HG03432 (cell line): ENCODE data around the gene DAB2IP.
"Not testable (repeated sequence)": the region's sequence is repeated elsewhere in the genome, so short reads cannot be mapped to it uniquely, and the experiment has no call there.

Source experiments
- ATAC-seq: cut with Tn5 transposase; IDR thresholded peaks from one replicate; pipeline ENCODE4 v1.9.1; 2021; ENCODE audit warnings: mild to moderate bottlenecking, moderate library complexity; ENCODE audit not compliant: unreplicated experiment

The DAB2IP gene

DNA sequence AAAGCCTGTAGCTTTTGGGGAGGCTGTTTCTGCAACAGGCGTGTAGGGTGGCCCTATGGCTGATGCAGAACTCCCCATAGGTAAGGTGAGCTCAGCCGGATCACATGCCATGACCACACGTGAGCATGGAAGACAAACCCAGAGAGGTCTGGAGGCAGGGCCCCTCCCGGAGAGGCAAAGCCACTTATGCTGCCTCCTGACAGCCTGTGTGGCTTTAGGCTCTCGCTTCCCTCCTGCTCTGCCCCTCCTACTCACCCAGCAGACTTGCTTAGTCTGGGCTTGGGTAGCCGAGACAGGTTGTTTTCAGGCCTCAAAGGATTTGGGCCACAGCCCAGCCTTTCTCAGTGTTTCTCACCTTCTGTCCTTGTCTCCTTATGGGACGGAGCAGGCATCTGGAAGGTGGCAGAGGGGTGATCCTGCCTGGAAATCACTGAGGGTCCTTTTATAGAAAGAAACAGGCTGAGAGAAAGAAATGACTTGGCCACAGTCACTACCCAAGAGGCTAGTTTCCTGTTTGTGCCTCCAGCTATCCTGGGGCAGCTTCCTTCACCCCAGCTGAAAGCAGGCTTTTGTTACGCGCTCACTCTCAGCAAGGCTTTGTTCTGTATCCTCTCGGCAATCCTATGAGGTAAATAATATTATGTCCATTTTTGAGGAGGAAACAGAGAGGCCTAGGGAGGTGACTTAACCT, 89.9 kb downstream of the DAB2IP start:
- ATAC-seq: no peak

DNA sequence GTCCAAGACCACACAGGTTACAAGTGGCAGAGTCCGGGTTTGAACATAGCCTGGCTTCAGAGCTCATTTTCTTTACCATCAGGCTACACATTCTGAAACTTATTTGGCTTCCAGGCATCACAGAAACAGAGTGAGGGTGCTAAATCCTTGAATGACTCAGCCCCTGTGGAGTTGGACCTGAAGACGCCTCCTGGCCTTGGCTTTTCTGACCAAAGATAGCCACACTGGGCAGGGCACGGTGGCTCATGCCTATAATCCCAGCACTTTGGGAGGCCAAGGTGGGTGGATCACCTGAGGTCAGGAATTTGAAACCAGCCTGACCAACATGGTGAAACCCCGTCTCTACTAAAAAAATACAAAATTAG, 90.5 kb downstream of the DAB2IP start:
- not testable (repeated sequence) for ATAC-seq

DNA sequence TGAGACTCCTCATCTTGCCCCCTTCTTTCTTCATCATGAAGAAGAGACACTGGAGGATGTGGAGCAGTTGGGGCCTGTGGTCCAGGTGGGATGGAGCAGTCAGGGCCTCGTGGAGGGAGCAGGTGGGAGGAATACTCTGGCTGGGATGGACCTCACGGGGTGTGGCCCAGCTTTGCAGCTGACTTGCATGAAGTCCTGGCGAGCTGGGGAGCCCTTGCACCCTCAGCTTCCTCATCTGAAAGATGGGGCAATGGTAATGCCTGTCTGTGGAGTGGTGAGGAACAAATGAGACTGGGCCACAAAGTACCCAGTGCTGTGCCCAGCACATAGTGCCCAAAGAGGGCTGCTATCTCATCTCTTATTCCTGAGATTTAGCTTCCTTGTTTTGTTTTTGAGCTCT, 91.5 kb downstream of the DAB2IP start:
- ATAC-seq: no peak

DNA sequence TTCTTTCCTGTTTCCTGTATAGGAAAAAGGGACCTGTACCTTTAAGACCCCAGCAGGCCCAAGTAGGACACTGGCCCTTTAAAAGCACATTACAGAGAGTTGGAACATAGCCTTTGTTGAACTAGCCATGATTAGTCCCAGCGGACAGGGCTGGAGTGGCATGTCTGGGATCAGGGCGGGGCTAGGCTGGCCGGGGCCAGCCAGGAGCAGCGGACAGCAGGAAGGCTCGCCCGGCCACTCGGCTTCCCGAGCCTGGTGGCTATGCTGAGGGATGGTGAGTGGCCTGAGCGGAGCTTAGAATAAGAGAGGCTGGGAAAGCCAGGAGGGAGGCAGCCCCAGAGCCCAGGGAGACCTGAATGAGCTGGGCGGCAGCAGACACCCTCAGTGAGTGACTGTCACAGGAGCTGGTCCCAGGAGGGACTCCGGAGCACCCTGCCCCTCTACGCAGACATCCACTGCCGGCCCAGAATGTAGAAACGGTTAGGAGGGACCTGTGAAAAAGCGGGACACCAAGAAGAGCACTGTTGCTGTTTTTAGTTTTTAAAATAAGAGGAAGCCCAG, 92.1 kb downstream of the DAB2IP start:
- ATAC-seq: no peak

DNA sequence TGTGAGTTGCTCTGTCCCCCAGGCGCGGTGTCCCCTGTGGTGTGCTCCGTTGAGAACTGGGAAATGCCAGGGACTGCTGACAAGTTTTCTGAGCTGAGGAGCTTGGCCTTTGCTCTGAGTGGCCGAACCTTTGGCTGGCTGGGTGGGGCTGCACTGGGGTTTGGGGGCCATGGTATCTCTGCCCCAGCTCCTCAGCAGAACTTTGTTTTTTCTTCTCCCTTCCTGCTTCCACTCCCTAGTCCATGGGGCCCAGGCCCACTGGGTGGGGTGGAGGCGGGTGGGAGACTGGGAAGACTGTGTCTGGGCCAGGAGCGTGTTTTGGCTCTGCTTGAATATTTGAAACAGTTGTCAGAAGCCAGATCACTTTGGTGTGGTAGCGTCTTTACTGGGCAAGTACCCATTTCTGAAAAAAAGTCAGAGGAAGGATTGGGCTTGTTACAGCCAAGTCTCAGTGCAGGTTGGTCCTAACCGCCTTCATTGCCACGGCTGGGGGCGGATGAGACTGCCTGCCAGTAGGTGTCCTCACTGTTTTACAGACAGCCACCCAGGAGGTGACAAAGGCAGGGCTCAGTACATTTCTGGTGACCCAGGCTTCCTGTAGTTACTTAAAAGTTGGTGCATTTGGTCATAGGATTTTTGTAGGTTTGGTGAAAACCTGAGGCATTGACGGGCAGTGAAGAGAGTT, 92.7 kb downstream of the DAB2IP start:
- ATAC-seq: no peak

DNA sequence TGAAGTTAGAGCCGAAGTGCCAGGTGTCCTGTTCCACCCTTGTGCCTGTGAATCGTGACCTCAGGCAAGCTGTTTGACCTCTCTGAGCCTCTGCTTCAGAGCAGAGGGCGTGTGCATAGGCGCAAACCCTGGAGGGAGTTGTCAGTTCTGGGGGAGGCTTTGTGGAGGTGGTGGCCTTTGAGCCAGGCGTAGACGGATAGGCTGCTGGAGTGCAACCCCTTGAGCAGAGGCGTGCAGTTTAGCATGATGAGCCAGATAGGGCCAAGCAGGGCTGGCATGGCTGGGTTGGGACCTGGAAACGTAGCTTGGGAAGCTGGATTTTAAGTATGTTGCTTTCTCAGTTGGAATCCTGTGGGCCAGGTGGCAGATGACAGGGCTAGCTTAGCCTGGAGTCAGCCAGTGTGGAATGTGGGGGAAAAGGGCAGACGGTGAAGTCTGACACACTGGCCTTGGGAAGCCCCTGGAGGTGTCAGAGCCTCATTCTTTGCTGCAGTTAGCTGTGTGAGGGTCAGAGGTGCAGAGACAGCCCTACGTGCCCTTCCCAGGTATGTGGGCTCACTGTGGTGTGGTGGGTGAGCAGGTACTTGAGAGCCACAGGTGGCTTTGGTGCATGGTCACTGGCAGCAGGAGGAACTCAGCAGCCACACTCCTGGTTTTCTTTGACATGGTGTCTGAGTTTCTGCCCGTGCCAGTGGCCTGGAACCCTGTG, 93.4 kb downstream of the DAB2IP start:
- ATAC-seq: no peak

DNA sequence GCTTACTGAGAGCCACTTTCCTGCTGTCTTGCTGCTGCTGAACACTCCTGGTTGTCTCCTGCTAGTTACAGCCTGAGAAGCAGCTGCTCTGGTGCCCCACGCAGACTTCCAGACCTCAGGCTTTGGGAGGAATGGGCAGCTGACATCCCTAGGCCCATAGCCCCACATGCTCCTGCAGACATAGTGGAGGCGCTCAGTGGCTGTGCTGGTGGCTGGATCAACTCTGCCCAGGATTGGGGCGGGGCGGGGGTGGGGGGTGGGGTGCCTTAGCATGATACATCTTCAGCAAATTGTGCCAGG, 93.9 kb downstream of the DAB2IP start:
- no peak for ATAC-seq

DNA sequence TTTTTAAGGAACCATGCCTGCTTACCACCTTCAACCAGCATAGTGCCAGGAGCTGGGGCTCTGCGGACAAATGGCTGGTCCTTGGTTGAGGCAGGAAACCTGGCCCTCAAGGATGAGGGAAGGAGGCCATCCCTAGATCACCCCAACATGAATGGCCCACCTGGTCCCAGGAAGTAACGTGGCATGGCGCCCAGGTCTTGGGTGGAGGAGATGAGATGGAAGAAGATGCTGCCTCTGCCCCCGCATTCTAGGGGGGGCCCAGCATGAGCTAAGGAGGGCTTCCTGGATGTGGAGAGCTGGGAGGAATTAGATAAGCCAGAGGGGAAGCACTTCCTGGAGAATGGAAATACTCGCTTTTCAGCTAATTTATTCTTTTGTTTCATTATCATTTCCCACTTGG, 95.0 kb downstream of the DAB2IP start:
- no peak for ATAC-seq

DNA sequence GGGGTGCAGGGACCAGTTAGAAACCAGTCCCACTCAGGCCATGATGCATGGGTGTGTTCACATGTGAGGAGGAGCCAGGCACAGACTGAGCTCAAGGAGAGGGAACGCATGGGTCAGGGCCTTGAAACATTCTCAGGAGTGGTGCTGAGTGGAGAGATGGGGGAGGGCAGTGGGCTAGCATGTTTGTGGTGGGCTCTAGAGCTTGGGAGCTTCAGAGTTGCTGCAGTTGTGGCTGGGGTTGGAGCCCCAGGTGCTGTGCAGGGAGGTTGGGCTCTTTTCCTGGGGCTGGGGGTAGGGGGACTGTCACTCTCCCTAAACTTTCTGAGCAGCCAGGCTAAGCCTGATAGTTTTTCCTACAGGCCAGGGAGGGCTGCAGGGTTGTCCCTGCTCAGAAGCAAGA, 95.4 kb downstream of the DAB2IP start:
- ATAC-seq: no peak

DNA sequence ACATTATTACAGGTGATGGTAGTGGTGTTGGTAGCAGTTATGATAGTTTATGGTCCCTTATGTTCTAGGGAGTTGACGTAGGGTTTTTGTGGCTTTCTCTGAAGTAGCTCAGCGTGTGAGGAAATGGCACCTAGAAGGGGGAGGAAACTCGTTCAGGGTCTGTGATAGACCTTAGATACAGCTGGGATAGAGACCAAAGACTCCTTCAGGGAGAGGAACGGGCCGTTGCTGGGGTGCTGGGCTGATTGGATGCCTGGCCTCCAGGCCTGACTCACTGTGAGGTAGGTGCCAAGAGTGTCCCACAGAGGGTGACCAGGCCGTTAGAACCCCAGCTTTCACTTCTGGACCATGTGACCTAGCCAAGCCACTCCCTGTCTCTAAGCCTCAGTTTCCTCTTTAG, 96.6 kb downstream of the DAB2IP start:
- no peak for ATAC-seq

DNA sequence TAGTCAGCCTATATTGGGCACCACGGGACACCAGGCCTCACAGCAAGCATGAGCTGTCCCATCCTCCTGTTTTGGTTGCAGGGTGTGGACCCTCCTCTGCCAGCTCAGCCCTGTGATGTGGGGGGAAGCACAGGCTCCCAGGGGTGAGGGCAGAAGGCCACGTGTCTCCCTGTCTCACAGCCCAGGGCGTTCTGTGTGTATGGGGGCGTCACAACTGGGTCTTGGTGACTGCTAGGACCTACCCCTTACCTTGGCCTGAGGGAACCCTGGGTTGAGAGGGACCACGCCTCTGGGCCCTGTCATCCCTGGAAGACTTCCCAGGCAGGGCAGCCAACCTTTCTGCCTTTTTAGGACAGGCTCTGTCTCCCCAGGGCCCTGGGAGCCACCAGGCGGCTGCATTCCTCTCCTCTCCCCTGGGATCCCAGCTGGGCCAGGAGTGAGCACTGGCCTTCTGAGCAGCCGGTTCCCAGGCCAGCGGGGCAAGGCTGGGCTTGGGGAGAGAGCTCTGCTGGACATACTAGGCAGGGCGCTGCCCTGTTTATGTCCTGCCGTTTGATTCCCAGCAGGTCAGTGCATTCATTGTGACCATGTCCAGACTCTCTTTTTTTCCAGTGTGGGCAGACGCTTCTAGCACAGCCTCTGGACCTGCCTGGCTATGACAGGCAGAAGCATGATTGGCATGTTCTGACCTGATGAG, 97.4 kb downstream of the DAB2IP start:
- ATAC-seq: no peak

DNA sequence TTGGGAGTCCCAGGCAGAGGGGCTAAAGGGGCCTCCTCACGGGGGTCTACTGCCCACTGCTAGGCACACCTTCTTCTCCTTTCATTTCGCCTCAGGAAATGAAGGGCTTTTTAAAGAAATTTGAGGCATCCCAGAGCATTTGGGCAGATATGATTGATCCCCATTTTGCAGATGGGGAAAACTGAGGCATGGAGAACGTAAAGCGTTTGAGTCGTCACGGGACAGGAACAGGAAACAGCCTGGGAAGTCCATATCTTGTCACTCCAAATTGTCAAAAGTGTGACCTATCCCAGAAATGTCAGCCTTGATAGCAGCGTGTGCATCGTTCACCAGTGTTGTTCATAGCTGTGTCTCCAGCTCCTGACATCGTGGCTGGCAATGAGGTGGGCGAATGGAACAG, 98.2 kb downstream of the DAB2IP start:
- no peak for ATAC-seq

DNA sequence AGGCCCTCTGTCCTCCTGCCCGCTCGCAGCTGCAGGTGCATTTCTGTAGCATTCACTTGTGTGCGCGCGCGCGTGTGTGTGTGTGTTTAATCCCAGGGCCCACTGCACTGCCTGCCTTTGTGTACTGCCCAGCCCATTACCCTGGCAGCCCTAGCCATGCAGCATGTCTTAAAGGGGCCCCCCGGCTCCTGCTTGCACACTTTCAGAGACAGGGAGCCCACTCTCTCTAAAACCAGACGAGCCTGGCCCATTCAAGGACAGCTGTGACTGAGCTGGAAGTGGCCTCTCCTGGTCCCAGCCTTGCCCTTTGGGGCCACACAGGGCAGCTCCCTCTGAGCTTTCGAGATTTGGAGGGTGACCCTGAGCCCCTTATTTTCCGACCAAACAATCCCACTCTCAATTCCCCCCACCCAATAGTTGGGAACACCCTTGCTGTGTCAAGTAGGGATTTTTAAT, 98.9 kb downstream of the DAB2IP start:
- ATAC-seq: no peak

DNA sequence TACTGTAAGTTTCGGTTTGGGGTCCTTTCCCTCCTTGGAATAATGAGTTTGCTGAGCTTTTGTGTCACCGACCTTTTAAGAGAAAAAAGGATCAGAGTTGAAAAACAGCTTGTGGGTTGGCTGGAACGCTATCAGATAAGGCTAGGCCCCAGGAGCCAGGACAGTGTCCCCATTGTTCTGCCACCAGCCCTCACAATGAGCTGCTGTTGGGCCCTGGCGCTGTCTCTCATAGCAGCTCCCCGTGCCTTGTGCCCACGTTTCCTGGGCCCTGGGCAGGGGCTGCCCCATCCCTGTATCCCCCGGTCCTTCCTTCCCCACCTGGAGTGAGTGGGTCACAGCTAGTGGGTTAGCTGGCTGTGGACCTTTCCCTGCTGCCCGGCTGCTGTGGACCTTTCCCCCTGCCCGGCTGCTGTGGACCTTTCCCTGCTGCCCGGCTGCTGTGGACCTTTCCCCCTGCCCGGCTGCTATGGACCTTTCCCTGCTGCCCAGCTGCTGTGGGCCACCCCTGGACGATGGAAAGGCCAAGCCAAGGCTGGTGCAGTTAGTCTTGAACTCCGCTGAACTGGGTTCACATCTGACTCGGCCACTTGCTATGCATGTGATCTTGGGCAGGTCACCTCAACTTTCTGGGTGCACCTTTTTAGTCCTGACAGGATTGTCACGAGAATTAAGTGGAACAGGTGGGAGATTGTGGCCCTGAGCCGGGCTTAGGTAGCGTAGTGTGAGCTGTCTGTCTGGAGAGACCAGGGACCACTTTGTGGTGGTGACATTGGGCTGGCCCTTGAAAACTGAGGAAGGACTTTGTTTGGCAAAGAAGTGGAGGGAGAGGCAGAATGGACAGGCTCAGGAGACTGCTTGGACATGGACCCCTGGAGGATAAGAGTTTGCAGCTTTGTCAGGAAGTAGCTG, 99.5 kb downstream of the DAB2IP start:
- no peak for ATAC-seq

DNA sequence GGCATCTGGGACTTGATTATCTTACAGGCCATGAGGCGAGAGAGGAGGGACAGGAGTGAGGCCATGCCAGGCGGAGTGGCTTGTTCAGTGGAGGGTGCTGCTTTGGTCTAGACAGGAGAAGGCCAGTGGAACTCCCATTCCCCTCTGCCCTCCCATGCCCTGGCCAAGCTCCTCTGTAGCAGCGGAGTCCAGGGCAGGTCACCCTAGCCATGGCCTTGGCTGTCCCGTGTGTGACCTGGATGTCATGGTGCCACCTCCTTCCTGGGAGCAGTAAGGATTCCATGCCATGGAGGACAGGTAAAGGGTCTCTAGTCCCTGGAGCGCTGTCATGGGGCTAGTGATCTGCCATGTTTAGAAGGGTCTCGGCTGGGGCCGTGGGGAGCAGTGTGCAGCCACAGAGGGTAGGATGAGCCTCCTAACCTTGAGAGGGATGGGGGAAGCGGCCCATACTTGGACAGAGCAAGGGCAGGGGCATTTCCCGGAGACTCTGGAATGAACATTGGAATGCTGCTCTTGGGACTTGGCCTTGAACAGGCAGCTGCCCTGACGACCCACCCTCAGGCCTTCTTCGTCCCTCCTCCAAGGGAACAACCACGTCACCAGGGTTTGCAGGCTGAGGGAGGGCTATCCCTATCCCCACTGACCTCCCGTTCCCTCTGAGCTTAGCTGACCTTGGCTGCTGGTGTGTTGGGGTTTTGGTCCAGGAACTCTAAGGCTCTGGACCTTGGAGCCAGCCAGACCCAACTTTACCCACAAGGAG, 100.4 kb downstream of the DAB2IP start:
- no peak for ATAC-seq

DNA sequence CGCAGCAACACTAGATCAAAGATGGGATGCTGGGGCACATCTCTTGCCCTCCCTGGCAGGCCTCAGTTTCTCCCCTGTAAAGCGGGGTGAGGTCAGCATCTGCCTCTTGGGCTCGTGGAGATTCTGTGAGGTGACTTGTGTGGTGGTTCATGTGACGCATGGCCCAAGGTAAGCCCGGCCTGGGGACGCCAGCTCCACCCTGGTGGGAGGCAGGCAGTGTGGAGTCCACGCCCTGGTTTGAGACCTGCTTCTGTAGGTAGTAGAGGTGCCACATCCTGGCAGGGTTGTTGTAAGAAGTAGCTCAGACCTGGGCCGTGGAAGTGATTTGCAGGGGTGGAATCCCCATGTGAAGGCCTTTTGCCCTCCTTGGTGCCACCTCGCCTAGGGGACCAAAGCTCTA, 101.5 kb downstream of the DAB2IP start:
- no peak for ATAC-seq

DNA sequence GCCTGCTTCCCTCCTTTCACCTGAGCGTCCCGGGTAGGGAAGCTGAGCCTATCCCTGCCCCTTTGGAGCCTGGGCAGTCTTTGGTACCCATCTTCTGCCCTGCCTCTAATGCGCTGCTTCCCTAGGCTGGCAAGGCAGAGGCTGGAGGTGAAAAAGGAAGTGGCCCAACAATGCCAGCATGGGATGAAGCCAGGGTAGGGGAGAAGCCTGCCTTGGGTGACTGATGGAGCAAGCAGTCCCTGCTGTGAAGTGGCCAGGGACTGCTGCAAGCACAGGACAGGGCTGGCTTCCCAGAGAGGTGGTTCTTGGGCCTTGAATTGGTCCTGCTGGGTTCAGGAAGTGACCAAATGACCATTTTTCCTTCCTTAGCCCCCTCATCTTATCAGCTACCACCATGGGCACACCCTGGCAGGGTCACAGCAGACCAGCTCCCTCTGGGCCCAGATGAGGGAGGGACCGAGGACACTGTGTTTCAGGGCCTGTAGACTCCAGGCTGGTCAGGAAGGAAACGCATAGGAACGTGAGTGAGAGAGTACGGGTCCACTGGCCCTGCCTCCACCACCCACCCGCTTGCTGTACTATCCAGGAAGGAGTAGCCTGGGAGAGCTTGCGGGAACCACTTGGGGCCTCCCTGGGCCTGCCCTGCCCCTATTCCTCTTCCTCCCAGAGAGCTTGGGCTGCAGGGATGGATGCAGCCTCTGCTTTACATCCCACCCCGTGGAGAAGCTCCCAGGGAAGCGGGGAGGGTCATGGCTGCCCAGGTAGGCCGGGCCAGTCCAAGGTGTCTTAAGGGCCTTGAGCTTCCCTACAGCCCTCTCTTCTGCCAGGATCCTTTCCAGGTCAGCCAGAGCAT, 102.6 kb downstream of the DAB2IP start:
- no peak for ATAC-seq

DNA sequence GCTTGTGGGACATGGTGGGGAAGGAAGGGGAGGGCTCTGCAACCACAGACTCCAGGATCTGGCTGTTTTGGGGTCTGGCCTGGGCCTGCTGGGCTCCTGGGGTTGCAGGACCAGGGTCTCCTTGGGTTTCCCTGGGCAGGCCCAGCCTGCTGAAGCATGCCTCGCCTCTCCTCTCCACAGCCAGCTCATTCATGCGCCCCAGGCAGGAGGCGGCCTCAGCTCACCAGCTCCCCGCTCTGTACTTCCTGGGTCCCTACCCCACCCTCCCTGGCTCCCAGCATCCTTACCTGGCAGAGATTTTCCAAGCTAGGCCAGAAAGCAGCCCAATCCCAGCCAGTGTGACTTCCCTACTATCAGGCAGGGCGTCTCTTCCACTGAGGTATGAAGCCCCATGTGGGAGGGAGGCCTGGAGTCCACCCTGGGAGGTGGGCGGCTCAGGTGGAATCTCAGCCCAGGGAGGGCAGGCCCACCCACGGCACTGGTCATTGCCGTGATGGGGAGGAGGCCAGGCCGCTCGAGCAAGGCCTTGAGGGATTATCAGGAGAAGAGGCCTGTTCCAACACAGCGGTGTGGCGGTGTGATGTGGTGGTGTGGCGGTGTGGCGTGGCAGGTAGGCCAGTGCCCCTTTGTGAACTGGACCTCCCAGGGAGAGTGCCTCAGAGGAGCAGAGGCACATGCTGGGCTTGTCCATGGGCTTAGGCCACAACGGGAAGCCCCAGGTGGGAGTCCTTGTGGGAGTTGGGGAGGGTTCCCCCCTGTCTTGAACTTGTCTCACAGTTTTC, 103.4 kb downstream of the DAB2IP start:
- ATAC-seq: no peak
